Eye (tissue), 1 donor: ENCODE measurements around the gene ISCU.
A peak's percentile ranks its signal among the peaks of the same experiment; 100 is the strongest.
"Not testable (repeated sequence)": the region's sequence is repeated elsewhere in the genome, so short reads cannot be mapped to it uniquely, and the experiment has no call there.

Experiments used
- DNase-seq: peaks from one replicate; pipeline ENCODE4 v3.0.0-alpha.2; 2015

Gene ISCU

DNA sequence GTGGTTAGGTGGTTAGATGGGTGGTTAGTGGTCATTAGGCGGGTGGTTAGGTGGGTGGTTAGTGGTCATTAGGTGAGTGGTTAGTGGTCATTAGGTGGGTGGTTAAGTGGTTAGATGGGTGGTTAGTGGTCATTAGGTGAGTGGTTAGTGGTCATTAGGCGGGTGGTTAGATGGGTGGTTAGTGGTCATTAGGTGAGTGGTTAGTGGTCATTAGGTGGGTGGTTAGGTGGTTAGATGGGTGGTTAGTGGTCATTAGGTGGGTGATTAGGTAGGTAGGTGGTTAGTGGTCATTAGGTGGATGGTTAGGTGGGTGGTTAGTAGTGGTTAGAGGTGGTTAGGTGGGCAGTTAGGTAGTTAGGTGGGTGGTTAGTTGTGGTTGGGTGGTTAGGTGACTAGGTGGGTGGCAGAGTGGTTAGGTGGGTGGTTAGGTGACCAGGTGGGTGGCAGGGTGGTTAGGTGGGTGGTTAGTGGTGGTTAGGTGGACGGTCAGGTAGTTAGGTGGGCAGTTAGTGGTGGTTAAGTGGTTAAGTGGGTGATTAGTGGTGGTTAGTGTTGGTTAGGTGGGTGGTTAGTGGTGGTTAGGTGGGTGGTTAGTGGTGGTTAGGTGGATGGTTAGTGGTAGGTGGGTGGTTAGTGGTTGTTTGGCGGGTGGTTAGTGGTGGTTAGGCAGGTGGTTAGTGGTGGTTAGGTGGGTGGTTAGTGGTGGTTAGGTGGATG, 43.5 kb downstream of the ISCU start:
- no peak for DNase-seq

DNA sequence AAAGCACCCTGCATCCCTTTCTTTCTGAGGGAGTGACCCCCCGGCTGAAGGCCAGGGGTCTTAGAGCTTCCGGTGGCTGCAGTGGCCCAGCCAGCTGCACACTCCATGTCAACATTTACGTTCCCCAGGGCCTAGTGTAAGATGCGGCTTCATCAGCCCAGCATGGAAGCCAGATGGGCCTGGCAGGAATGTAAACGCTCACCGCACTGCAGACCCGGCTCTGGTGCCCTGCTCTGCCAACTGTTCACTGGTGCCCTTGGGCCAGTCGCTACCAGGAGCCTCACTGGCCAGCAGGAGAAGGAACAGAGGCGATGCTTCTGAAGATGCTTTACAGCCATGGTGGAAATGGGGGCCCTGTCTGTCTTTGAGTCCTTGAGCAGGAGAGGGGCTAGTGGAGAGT, 44.1 kb downstream of the ISCU start:
- no peak for DNase-seq

DNA sequence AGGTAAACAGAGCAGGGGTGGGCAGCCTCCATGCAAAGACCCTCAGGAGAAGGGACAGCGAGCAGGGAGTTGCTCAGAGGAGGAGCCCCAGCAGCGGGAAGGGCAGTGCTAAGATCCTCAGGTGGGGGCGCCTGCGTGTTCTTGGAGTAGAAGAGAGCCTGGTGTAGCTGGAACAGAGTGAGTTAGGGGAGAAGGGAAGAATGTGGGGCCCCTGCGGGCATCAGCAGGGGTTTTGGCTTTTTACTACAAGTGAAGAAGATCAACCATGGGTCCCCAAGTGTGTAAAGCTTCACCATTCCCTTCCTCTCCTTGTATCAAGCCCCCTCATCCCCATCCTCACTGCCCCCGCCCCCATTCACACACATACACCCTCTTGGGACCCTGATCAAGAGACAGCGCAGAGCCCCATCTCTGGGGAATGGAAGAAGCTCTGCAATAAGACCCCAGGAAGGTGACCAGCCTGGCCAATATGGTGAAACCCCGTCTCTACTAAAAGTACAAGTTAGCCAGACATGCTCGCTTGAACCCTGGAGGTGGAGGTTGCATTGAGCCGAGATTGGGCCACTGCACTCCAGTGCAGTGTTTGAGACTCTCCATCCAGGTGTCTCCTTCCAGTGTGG, 45.7 kb downstream of the ISCU start:
- DNase-seq, result no peak

- DNase-seq, result no peak
These were observed 46.2 kb downstream of the ISCU start for GRCh38 chr12:108608616-108609015.

DNA sequence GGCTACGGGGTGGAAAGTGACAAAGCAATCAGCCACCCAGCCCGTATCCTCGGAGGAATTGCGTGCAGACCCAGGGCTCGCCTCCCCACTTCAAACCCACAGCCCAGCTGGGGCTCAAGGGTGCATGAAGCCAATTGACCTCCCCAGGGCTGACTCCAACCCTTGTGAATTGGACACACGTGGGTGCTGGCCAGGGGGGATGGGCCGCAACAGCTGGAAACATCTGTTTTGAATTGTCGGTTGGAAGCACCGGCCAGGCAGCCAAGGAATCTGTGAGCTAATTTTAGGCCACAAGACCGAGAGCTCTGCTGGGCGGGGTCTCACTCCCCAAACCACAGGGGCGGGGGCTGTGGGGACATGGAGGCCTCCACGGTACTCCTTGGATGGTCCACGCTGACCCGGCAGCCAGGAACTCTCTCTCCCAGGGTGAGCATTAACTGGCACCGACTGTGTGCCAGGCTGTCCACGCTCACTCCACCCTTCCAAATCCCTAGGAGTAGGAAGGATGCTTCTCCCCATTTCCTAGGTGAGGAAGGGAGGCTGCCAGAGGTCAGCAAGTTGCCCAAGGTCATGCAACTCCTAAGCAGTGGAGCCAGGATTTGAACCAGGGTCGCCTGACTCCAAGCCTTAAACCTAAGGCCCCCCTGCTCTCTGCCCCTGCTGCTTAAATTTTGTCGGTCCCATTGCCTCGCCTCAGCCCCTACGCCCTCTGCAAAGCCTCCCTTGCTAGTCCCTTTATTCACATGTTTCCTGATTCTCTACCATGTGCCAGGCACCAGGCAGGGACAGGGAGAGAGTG, 47.3 kb downstream of the ISCU start:
- DNase-seq, result peak; percentile 85

DNA sequence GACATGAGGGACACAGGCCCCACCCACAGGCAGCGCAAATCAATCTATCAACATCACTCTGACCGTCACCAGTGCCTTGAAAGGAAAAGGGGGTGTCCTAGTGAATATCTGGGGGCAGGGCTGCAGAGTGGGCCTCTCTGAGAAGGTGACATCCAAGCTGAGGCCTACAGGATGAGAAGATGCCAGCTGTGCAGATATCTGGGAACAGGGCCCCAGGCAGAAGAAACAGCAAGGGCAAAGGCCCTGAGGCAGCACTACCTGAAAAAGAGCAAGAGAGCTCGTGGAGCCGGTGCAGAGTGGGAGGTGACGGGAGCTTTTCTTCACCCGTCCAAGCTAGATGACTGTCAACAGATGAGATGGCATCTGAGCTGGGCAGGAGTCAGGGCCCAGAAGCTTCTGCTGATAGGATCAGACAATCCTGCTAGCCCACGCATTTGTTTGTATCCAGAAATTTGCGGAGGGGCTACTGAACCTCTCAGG, 48.0 kb downstream of the ISCU start:
- no peak for DNase-seq

- no peak for DNase-seq
These were observed 48.6 kb downstream of the ISCU start for GRCh38 chr12:108610856-108611605.

- peak; percentile 40 for DNase-seq
These were observed 49.6 kb downstream of the ISCU start for GRCh38 chr12:108611884-108612415.

- no peak for DNase-seq
These were observed 50.4 kb downstream of the ISCU start for GRCh38 chr12:108612788-108613282.

DNA sequence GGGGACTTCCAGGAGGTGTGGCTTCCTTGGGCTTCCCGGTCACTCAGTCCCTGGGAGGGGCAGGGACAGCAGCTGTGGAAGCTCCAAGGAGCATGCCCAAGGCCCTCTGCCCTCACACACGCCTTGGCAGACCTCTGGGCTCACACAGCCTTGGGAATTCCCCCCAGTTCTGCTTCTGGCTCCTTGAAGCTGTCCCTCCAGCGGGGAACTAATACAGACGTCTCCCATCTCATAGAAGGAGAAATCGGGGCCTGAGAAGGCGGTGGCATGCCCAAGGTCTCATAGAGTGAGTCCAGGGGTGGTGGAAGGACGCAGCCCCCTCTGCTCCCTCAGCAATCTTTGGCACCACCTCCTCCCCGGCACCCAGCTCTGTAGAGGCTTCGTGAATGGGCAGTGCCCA, 51.2 kb downstream of the ISCU start:
- no peak for DNase-seq

DNA sequence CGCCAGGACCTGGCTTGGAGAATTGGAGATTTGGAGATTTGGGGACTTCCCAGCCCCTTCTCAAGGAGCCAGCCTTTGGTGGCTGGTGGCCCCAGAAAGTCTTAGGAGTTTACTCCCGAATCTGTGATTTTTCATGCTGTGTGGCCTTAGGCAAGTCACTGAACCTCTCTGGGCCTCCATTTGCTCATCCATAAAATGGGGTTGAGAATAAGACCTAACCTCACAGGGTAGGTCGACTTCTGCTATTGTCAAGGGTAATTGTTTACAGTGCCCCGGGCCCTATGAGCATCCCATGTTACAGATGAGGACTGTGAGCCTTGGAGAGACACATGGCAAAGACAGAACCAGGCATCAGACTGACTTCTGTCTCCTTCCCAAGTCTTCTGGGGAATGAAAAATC, 51.6 kb downstream of the ISCU start:
- DNase-seq, result no peak

- no peak for DNase-seq
These were observed 52.2 kb downstream of the ISCU start for GRCh38 chr12:108614639-108615038.

GRCh38 chr12:108615918-108616317, 53.5 kb downstream of the ISCU start:
- no peak for DNase-seq

DNA sequence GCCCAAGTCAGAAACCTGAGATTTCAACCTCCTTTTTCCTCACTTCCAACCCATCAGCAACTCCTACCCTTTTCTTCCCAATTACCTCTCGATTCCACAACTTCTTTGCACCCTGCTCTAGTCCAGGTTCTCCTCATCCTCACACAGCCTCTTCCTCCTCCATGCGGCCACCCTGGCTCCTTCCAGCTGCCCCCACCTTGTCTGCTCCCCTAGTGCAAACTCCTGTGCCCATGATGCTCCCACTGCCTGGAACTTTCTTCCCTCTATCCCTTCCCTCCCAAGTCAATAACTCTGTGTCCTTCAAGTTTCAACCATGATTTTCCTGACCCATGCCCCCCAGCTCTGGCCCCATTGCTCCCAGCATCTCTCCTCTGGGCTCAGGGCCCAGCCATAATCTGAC, 54.0 kb downstream of the ISCU start:
- no peak for DNase-seq

GRCh38 chr12:108616941-108617858, 54.8 kb downstream of the ISCU start:
- DNase-seq, result no peak

- peak; percentile 92 for DNase-seq
These were observed 55.9 kb downstream of the ISCU start for GRCh38 chr12:108618079-108618952.

- DNase-seq, result not testable (repeated sequence)
These were observed 56.5 kb downstream of the ISCU start for GRCh38 chr12:108618953-108619274.
